HPDE6-E6E7 (cell line): Measurements from ENCODE around the gene TTC13.
A peak's percentile ranks its signal among the peaks of the same experiment; 100 is the strongest.

ENCODE experiments used
- DNase-seq: peaks from one replicate; pipeline ENCODE4 v3.0.0; 2011; ENCODE audit warnings: missing footprints; ENCODE audit errors: extremely low spot score

The TTC13 gene

GRCh38 chr1:230875370-230875769, 103.3 kb downstream of the TTC13 start:
- no peak for DNase-seq

GRCh38 chr1:230870916-230871315, 107.7 kb downstream of the TTC13 start:
- DNase-seq, result no peak

GRCh38 chr1:230869500-230869899, 109.2 kb downstream of the TTC13 start:
- DNase-seq, result no peak

- DNase-seq, result peak; percentile 35
Measured at GRCh38 chr1:230868736-230869385, 109.8 kb downstream of the TTC13 start.

- DNase-seq, result peak; percentile 49
Measured at GRCh38 chr1:230867903-230868735, 110.5 kb downstream of the TTC13 start, which contains the start of gene C1orf198. Gene C1orf198, minus strand, starts transcription at chr1:230868521. Its CDS starts 9 bp downstream, at chr1:230868512.

- DNase-seq, result no peak
Measured at GRCh38 chr1:230867101-230867902, 111.4 kb downstream of the TTC13 start.

- DNase-seq, result no peak
Measured at GRCh38 chr1:230866171-230867070, 112.2 kb downstream of the TTC13 start.

- DNase-seq, result no peak
Measured at GRCh38 chr1:230865062-230865817, 113.4 kb downstream of the TTC13 start.

- no peak for DNase-seq
Measured at GRCh38 chr1:230864441-230864840, 114.2 kb downstream of the TTC13 start.

GRCh38 chr1:230863449-230863848, 115.2 kb downstream of the TTC13 start:
- peak; percentile 22 for DNase-seq

- no peak for DNase-seq
Measured at GRCh38 chr1:230861970-230862595, 116.6 kb downstream of the TTC13 start.

GRCh38 chr1:230861489-230861888, 117.2 kb downstream of the TTC13 start:
- no peak for DNase-seq

GRCh38 chr1:230860617-230861384, 117.9 kb downstream of the TTC13 start:
- no peak for DNase-seq

- no peak for DNase-seq
Measured at GRCh38 chr1:230858918-230859729, 119.5 kb downstream of the TTC13 start.

- DNase-seq, result no peak
Measured at GRCh38 chr1:230858236-230858820, 120.3 kb downstream of the TTC13 start.

- no peak for DNase-seq
Measured at GRCh38 chr1:230857822-230858221, 120.8 kb downstream of the TTC13 start.

- no peak for DNase-seq
Measured at GRCh38 chr1:230857077-230857476, 121.6 kb downstream of the TTC13 start.
